GM23248 (cell line): ENCODE measurements around the gene DNHD1.

Source experiments
- EZH2 ChIP-seq: fragments of 200-600 bp; sonication (generic); IDR thresholded peaks from 2 replicates; pipeline ENCODE4 v1.6.1; 2018; ENCODE audit warnings: antibody characterized with exemption, mild to moderate bottlenecking; ENCODE audit not compliant: insufficient read depth, poor library complexity, severe bottlenecking
- EZH2phosphoT487 ChIP-seq: fragments of 200-600 bp; sonication (generic); IDR thresholded peaks from 2 replicates; pipeline ENCODE4 v1.6.1; 2018; ENCODE audit warnings: antibody characterized with exemption, moderate library complexity, mild to moderate bottlenecking, low read depth; ENCODE audit not compliant: insufficient read depth

GRCh38 chr11:6579681-6580080 lies 82.6 kb downstream of the DNHD1 start:
- TF ChIP-seq EZH2phosphoT487 = no peak
- no peak for TF ChIP-seq EZH2
